Liver (tissue), 9 donors: ENCODE results near the gene PSD4. TPM values are rescaled to one million over a fixed set of nuclear protein-coding genes. Genes with fewer than 3 reads are reported as not detected.

Experiments
- DNase-seq: peaks from one replicate; pipeline ENCODE4 v3.0.0-alpha.2; 2017; ENCODE audit warnings: low spot score
- H3K27ac ChIP-seq, 2 donors: one replicate each; pipeline ENCODE4 v1.7.0; 2013; ENCODE audit warnings: inconsistent platforms in 2 of 2, low read length in 2 of 2, control low read depth in 1 of 2, low read depth in 1 of 2, mild to moderate bottlenecking in 1 of 2
- H3K27me3 ChIP-seq, 4 donors: one replicate each; pipeline versions ENCODE4 v1.6.1 to v1.7.0; 2013; ENCODE audit warnings: low read length in 3 of 4, inconsistent platforms in 1 of 4, mild to moderate bottlenecking in 1 of 4, moderate library complexity in 1 of 4; ENCODE audit not compliant: control insufficient read depth in 4 of 4, insufficient read depth in 4 of 4
- H3K36me3 ChIP-seq, 4 donors: one replicate each; pipeline versions ENCODE4 v1.6.1 to v1.7.0; 2013; ENCODE audit warnings: low read length in 3 of 4, mild to moderate bottlenecking in 3 of 4, low read depth in 1 of 4, moderate library complexity in 1 of 4; ENCODE audit not compliant: control insufficient read depth in 4 of 4, insufficient read depth in 3 of 4
- H3K4me1 ChIP-seq, 4 donors: one replicate each; pipeline versions ENCODE4 v1.6.1 to v1.7.0; 2013; ENCODE audit warnings: low read length in 3 of 4, mild to moderate bottlenecking in 3 of 4, moderate library complexity in 1 of 4; ENCODE audit not compliant: control insufficient read depth in 4 of 4, insufficient read depth in 4 of 4
- H3K4me3 ChIP-seq, 3 donors: one replicate each; pipeline versions ENCODE4 v1.6.1 to v1.7.0; 2013; ENCODE audit warnings: low read length in 3 of 3, control low read depth in 1 of 3, low read depth in 1 of 3, mild to moderate bottlenecking in 1 of 3
- H3K9ac ChIP-seq, 2 donors: one replicate each; pipeline ENCODE4 v1.7.0; 2013; ENCODE audit warnings: low read length in 2 of 2, mild to moderate bottlenecking in 2 of 2, moderate library complexity in 2 of 2, control low read depth in 1 of 2, low read depth in 1 of 2
- H3K9me3 ChIP-seq, 4 donors: one replicate each; pipeline versions ENCODE4 v1.6.1 to v1.7.0; 2013; ENCODE audit warnings: low read length in 3 of 4; ENCODE audit not compliant: control insufficient read depth in 4 of 4
- EGR1 ChIP-seq, 2 donors: IDR thresholded peaks; 2 replicates each; pipeline ENCODE4 v1.6.1; 2016 to 2018; ENCODE audit warnings: antibody characterized with exemption in 2 of 2, low read depth in 2 of 2
- FOXA1 ChIP-seq: IDR thresholded peaks from 2 replicates; pipeline ENCODE4 v1.6.1; 2016; ENCODE audit warnings: antibody characterized with exemption
- FOXA2 ChIP-seq: IDR thresholded peaks from 2 replicates; pipeline ENCODE4 v1.6.1; 2016; ENCODE audit warnings: antibody characterized with exemption
- GABPA ChIP-seq, 2 donors: IDR thresholded peaks in 1 of 2; conservative IDR thresholded peaks in 1 of 2; 2 replicates each; pipeline ENCODE4 v1.6.1; 2016; ENCODE audit warnings: antibody characterized with exemption in 2 of 2, mild to moderate bottlenecking in 1 of 2, moderate library complexity in 1 of 2
- HNF4A ChIP-seq, 2 donors: conservative IDR thresholded peaks; 2 replicates each; pipeline ENCODE4 v1.6.1; 2016; ENCODE audit warnings: antibody characterized with exemption in 2 of 2, mild to moderate bottlenecking in 2 of 2
- HNF4G ChIP-seq: IDR thresholded peaks from 2 replicates; pipeline ENCODE4 v1.6.1; 2016; ENCODE audit warnings: antibody characterized with exemption
- JUND ChIP-seq, 2 donors: IDR thresholded peaks; 2 replicates each; pipeline ENCODE4 v1.6.1; 2016; ENCODE audit warnings: antibody characterized with exemption in 2 of 2
- NR2F2 ChIP-seq: IDR thresholded peaks from 2 replicates; pipeline ENCODE4 v1.6.1; 2016; ENCODE audit warnings: antibody characterized with exemption
- RAD21 ChIP-seq, 2 donors: IDR thresholded peaks; 2 replicates each; pipeline ENCODE4 v1.6.1; 2016; ENCODE audit warnings: antibody characterized with exemption in 2 of 2, mild to moderate bottlenecking in 2 of 2
- RXRA ChIP-seq, 2 donors: IDR thresholded peaks; 2 replicates each; pipeline ENCODE4 v1.6.1; 2017 to 2018; ENCODE audit warnings: antibody characterized with exemption in 2 of 2, mild to moderate bottlenecking in 1 of 2
- SP1 ChIP-seq: IDR thresholded peaks from 2 replicates; pipeline ENCODE4 v1.6.1; 2018; ENCODE audit warnings: antibody characterized with exemption, mild to moderate bottlenecking
- TAF1 ChIP-seq: conservative IDR thresholded peaks from 2 replicates; pipeline ENCODE4 v1.6.1; 2016; ENCODE audit warnings: antibody characterized with exemption, mild to moderate bottlenecking
- YY1 ChIP-seq: IDR thresholded peaks from 2 replicates; pipeline ENCODE4 v1.6.1; 2016; ENCODE audit warnings: antibody characterized with exemption, mild to moderate bottlenecking
- WGBS: extraction: QIAGEN DNeasy Blood & Tissue Kit; methylation state at CpG from one replicate; pipeline ENCODE4 v1.1.7; 2013; 5-methylcytosine and 5-hydroxymethylcytosine counted together
- polyA plus RNA-seq, 2 donors: library from polyadenylated mRNA; stranded (reverse) in 1 of 2; unstranded in 1 of 2; fragments of 200-250 nt in 1 of 2; fragments of >200 nt in 1 of 2; fragmentation: Nextera tagmentation in 1 of 2; extraction: Ambion mirVana in 1 of 2; gene quantifications; one replicate each; pipeline versions ENCODE4 v1.2.1 to v1.2.3, GENCODE V29; 2013 to 2015
- total RNA-seq, 2 donors: library from RNA; depleted of rRNA; stranded (reverse); fragments of >200 nt; gene quantifications; one replicate each; pipeline ENCODE4 v1.2.3, GENCODE V29; 2014
- TF ChIP-seq, protein P1 (sequence below): IDR thresholded peaks from 2 replicates; pipeline ENCODE4 v1.6.1; 2016; ENCODE audit warnings: antibody characterized with exemption
- TF ChIP-seq, protein P2 (sequence below): fragments of 150-350 bp; IDR thresholded peaks from 2 replicates; pipeline ENCODE4 v1.5.1; 2017; ENCODE audit warnings: improper control_type of control experiment, low read depth, low read length; ENCODE audit not compliant: missing input control
- TF ChIP-seq, protein P3 (sequence below): IDR thresholded peaks from 2 replicates; pipeline ENCODE4 v1.6.1; 2016; ENCODE audit warnings: antibody characterized with exemption
- TF ChIP-seq, protein P4 (sequence below): IDR thresholded peaks from 2 replicates; pipeline ENCODE4 v1.6.1; 2016; ENCODE audit warnings: antibody characterized with exemption, mild to moderate bottlenecking
- TF ChIP-seq, protein P5 (sequence below): IDR thresholded peaks from 2 replicates; pipeline ENCODE4 v1.6.1; 2016; ENCODE audit warnings: antibody characterized with exemption
- donor health status: healthy.
- donor health status: healthy.
- donor health status: healthy.
- donor health status: healthy.
- donor health status: healthy.

The PSD4 gene
- total and polyA plus RNA-seq, 4 donors: 16.4 to 83.2 (median 34.4) TPM

DNA sequence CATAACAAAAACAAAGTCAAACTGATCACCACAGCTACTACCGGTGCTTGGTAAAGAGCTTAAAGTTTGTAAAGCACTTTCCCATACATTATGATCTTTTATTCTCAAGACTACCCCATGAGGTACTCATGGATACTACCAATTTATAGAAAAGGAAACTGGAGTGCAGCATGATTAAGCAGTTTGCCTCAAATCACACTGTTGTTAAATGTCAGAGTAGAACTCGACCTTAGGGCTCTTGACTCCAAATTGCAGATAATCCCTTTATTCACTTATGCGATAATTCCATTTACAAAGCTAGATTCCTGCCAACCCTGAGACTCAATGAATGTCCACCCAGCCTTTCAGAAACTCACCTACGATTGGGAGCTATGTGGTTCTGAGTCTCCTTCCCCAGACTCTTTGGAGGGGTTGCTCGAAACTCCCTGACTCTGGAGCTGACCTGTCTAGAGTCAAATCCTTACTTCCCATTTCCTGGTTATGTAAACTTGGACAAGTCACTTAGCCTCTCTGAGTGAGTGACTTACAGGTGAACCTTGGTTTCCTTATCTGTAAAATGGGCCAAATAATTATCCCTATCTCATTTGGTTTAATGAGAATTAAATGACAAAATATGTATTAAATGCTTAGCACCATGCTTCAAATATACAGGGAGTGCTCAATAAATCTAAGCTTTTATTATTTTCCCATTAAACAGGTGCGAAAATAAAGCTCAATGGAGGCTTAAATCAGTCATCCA, 47.4 kb downstream of the PSD4 start:
- Histone ChIP-seq H3K4me3 (no peak overlapping the region), H3K36me3 (no peaks in the 10 kb centered on the region), H3K27me3 (no peaks in the 10 kb centered on the region), H3K4me1 (peaks cover 17 to 29% (median 25%) of the 10 kb centered on the region in 4 donors), H3K9ac (no peak overlapping the region), H3K9me3 (no peaks in the 10 kb centered on the region), H3K27ac (no peak overlapping the region)
- 86% methylated on average over 6 of the region's 6 CpGs for WGBS
- DNase-seq: no peak
- TF ChIP-seq TAF1 (no peak), RAD21 (IDR thresholded peaks at IDR 0.05) (peak in 1 of 2 donors; percentile 6), HNF4G (peak; percentile 8), HNF4A (conservative IDR thresholded peaks at IDR 0.05) (peak in 1 of 2 donors; percentile 51), SP1 (peak; percentile 65), EGR1 (IDR thresholded peaks at IDR 0.05; ENCODE audit: low read depth in 2 of 2) (no peak), YY1 (no peak), GABPA (IDR thresholded peaks at IDR 0.05 in 1 of 2, conservative IDR thresholded peaks at IDR 0.05 in 1 of 2) (no peak), FOXA2 (no peak), NR2F2 (peak; percentile 16), JUND (IDR thresholded peaks at IDR 0.05) (no peak), FOXA1 (no peak), RXRA (IDR thresholded peaks at IDR 0.05) (peak; percentile 24 to 93)
- TF ChIP-seq, protein P1, sequence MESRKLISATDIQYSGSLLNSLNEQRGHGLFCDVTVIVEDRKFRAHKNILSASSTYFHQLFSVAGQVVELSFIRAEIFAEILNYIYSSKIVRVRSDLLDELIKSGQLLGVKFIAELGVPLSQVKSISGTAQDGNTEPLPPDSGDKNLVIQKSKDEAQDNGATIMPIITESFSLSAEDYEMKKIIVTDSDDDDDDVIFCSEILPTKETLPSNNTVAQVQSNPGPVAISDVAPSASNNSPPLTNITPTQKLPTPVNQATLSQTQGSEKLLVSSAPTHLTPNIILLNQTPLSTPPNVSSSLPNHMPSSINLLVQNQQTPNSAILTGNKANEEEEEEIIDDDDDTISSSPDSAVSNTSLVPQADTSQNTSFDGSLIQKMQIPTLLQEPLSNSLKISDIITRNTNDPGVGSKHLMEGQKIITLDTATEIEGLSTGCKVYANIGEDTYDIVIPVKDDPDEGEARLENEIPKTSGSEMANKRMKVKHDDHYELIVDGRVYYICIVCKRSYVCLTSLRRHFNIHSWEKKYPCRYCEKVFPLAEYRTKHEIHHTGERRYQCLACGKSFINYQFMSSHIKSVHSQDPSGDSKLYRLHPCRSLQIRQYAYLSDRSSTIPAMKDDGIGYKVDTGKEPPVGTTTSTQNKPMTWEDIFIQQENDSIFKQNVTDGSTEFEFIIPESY: no peak
- TF ChIP-seq, protein P2, sequence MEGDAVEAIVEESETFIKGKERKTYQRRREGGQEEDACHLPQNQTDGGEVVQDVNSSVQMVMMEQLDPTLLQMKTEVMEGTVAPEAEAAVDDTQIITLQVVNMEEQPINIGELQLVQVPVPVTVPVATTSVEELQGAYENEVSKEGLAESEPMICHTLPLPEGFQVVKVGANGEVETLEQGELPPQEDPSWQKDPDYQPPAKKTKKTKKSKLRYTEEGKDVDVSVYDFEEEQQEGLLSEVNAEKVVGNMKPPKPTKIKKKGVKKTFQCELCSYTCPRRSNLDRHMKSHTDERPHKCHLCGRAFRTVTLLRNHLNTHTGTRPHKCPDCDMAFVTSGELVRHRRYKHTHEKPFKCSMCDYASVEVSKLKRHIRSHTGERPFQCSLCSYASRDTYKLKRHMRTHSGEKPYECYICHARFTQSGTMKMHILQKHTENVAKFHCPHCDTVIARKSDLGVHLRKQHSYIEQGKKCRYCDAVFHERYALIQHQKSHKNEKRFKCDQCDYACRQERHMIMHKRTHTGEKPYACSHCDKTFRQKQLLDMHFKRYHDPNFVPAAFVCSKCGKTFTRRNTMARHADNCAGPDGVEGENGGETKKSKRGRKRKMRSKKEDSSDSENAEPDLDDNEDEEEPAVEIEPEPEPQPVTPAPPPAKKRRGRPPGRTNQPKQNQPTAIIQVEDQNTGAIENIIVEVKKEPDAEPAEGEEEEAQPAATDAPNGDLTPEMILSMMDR: no peak
- TF ChIP-seq, protein P3, sequence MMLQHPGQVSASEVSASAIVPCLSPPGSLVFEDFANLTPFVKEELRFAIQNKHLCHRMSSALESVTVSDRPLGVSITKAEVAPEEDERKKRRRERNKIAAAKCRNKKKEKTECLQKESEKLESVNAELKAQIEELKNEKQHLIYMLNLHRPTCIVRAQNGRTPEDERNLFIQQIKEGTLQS: no peak
- TF ChIP-seq, protein P4, sequence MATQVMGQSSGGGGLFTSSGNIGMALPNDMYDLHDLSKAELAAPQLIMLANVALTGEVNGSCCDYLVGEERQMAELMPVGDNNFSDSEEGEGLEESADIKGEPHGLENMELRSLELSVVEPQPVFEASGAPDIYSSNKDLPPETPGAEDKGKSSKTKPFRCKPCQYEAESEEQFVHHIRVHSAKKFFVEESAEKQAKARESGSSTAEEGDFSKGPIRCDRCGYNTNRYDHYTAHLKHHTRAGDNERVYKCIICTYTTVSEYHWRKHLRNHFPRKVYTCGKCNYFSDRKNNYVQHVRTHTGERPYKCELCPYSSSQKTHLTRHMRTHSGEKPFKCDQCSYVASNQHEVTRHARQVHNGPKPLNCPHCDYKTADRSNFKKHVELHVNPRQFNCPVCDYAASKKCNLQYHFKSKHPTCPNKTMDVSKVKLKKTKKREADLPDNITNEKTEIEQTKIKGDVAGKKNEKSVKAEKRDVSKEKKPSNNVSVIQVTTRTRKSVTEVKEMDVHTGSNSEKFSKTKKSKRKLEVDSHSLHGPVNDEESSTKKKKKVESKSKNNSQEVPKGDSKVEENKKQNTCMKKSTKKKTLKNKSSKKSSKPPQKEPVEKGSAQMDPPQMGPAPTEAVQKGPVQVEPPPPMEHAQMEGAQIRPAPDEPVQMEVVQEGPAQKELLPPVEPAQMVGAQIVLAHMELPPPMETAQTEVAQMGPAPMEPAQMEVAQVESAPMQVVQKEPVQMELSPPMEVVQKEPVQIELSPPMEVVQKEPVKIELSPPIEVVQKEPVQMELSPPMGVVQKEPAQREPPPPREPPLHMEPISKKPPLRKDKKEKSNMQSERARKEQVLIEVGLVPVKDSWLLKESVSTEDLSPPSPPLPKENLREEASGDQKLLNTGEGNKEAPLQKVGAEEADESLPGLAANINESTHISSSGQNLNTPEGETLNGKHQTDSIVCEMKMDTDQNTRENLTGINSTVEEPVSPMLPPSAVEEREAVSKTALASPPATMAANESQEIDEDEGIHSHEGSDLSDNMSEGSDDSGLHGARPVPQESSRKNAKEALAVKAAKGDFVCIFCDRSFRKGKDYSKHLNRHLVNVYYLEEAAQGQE: no peak
- TF ChIP-seq, protein P5, sequence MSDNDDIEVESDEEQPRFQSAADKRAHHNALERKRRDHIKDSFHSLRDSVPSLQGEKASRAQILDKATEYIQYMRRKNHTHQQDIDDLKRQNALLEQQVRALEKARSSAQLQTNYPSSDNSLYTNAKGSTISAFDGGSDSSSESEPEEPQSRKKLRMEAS: no peak
